Vagina (tissue), 2 donors: ENCODE data around the gene MT1M. TPM values are rescaled to one million over a fixed set of nuclear protein-coding genes. Genes with fewer than 3 reads are reported as not detected.
"Not testable (repeated sequence)": the region's sequence is repeated elsewhere in the genome, so short reads cannot be mapped to it uniquely, and the experiment has no call there.

Experiments used
- DNase-seq, 2 donors: peaks; one replicate each; pipeline ENCODE4 v3.0.0-alpha.2; 2017; ENCODE audit errors: extremely low spot score in 2 of 2
- H3K27ac ChIP-seq: fragments of 200-600 bp; sonication (generic); one replicate; pipeline ENCODE4 v1.5.1; 2019
- H3K27me3 ChIP-seq: fragments of 200-600 bp; sonication (generic); one replicate; pipeline ENCODE4 v1.5.1; 2019
- H3K36me3 ChIP-seq, 2 donors: fragments of 200-600 bp; sonication (generic); one replicate each; pipeline ENCODE4 v1.5.1; 2017 to 2019
- H3K4me1 ChIP-seq: fragments of 200-600 bp; sonication (generic); one replicate; pipeline ENCODE4 v1.5.1; 2019
- H3K4me3 ChIP-seq, 2 donors: fragments of 200-600 bp; sonication (generic); 1 replicate in 1 of 2; 2 replicates in 1 of 2; pipeline ENCODE4 v1.5.1; 2016 to 2019
- H3K9me3 ChIP-seq: fragments of 200-600 bp; sonication (generic); one replicate; pipeline ENCODE4 v1.5.1; 2019
- POLR2A ChIP-seq, 2 donors: fragments of 450-650 bp; IDR thresholded peaks; one replicate each; pipeline ENCODE4 v1.6.1; 2017; ENCODE audit warnings: antibody characterized with exemption in 2 of 2, mild to moderate bottlenecking in 2 of 2, moderate library complexity in 2 of 2
- POLR2AphosphoS5 ChIP-seq, 2 donors: sonication (generic); formaldehyde crosslinking; IDR thresholded peaks; one replicate each; pipeline ENCODE4 v1.9.0; 2017; ENCODE audit warnings: antibody characterized with exemption in 2 of 2, mild to moderate bottlenecking in 2 of 2, low read depth in 1 of 2; ENCODE audit not compliant: insufficient read depth in 1 of 2
- intact Hi-C: fragments of 100-400 bp; cut with DNase I; formaldehyde crosslinking; loops from one replicate; pipeline ENCODE4 v1.15.1; 2023
- total RNA-seq: library from RNA; depleted of rRNA; stranded (reverse); fragments of >200 nt; gene quantifications from one replicate; pipeline ENCODE4 v1.2.3, GENCODE V29; 2016
- TF ChIP-seq, protein P1 (sequence below), 3 experiments: fragments of 450-650 bp in 2 of 3; fragments of 200-600 bp in 1 of 3; sonication (generic) in 1 of 3; IDR thresholded peaks; one replicate each; pipeline ENCODE4 v1.5.1; 2017 to 2019; ENCODE audit warnings: antibody characterized with exemption in 3 of 3, mild to moderate bottlenecking in 2 of 3, moderate library complexity in 2 of 3

MT1M gene
- total RNA-seq, 1 donor from 2014 or later: 63.3 TPM

DNA sequence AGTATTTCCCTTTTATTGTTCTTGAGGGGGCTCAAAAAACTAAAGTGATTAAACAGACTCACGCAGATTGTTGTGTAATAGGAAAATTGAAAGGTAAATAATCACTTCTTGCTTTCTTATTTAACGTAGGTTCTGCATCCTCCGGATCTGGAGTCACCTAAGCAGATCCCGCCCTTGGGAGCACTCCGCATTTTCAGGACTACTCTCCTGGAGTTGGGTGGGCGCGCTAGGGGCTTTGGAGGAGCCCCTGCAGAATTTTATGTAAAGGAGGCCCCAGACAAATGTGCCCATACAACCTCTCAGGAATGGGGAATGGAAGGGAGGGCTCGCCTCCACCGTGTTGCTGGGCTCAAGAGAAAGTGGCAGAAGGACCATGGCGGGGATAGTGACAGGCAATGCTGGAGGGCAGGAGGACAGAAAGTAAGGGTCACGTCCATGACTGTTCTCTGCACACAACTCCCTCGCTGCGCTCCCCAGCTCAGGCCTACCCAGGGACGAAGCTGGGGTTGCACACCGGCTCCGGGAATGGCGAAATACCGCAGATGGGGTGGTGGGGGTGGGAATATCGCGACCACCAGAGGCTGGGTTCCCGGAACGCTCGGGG is 15.7 kb upstream of the MT1M start:
- H3K27me3 ChIP-seq: no peaks in the 10 kb centered on the region
- peak overlapping the region; percentile 30 to 52 for H3K4me3 ChIP-seq
- no peak for DNase-seq
- H3K36me3 ChIP-seq: no peaks in the 10 kb centered on the region
- intact Hi-C loops: no loop called here
- H3K27ac ChIP-seq: peak overlapping the region; percentile 53
- H3K9me3 ChIP-seq: no peaks in the 10 kb centered on the region
- H3K4me1 ChIP-seq: peaks cover 19% of the 10 kb centered on the region
- TF ChIP-seq POLR2AphosphoS5 (IDR thresholded peaks at IDR 0.05; ENCODE audit: insufficient read depth in 1 of 2, low read depth in 1 of 2) (no peak), POLR2A (IDR thresholded peaks at IDR 0.05) (no peak)
- TF ChIP-seq, protein P1, sequence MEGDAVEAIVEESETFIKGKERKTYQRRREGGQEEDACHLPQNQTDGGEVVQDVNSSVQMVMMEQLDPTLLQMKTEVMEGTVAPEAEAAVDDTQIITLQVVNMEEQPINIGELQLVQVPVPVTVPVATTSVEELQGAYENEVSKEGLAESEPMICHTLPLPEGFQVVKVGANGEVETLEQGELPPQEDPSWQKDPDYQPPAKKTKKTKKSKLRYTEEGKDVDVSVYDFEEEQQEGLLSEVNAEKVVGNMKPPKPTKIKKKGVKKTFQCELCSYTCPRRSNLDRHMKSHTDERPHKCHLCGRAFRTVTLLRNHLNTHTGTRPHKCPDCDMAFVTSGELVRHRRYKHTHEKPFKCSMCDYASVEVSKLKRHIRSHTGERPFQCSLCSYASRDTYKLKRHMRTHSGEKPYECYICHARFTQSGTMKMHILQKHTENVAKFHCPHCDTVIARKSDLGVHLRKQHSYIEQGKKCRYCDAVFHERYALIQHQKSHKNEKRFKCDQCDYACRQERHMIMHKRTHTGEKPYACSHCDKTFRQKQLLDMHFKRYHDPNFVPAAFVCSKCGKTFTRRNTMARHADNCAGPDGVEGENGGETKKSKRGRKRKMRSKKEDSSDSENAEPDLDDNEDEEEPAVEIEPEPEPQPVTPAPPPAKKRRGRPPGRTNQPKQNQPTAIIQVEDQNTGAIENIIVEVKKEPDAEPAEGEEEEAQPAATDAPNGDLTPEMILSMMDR (IDR thresholded peaks at IDR 0.05): no peak

DNA sequence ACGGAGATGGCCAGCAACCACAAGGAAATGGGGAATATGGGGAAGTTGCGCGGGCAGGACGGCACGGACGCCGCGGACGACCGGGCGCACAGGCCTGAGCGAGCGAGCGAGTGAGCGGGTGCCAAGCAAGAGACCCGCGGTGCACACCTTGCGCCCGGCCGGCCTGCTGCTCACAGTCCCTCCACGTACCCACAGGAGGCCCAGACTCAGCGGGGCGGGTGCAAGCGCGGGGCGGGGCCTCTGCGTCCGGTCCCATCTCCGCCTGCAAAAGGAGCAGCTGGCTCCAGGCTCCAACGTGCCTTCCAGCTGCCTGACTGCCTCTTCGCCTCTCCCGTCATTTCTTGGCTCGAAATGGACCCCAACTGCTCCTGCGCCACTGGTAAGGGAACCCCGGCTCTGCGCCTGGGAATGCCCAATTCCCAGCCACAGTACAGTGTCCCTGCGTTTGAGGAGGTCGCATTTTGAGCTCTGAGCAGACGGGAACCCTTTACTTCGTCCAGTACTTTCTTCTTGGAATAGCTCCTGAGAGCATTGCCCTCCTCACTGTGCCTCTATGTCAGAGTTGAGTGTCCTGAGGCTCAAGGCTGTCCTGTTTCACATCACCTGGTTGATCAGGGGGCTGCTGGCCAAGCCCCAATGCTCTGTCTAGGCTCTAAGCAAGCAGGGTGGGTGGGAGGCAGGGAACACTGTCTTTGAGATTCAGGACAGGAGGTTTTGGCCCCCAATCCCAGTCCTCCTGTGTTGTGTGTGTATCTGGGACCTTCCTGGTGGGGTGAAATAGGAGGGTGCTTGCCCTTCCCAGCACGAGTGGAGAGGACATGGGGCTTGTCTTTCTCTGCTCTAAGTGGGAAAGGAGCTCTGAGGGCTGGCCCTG is 15.0 kb upstream of the MT1M start:
- peaks cover 17% of the 10 kb centered on the region for H3K4me1 ChIP-seq
- H3K9me3 ChIP-seq: no peaks in the 10 kb centered on the region
- intact Hi-C loops: no loop called here
- DNase-seq: no peak
- TF ChIP-seq, protein P1 (IDR thresholded peaks at IDR 0.05): peak in 1 of 3 experiments; percentile 14
- peak in 1 of 2 donors; percentile 5 for TF ChIP-seq POLR2A (IDR thresholded peaks at IDR 0.05)
- peak in 1 of 2 donors; percentile 84 for TF ChIP-seq POLR2AphosphoS5 (IDR thresholded peaks at IDR 0.05; ENCODE audit: insufficient read depth in 1 of 2, low read depth in 1 of 2)
- peak overlapping the region; percentile 30 to 52 for H3K4me3 ChIP-seq
- H3K36me3 ChIP-seq: no peaks in the 10 kb centered on the region
- H3K27ac ChIP-seq: peak overlapping the region; percentile 53
- H3K27me3 ChIP-seq: no peaks in the 10 kb centered on the region

DNA sequence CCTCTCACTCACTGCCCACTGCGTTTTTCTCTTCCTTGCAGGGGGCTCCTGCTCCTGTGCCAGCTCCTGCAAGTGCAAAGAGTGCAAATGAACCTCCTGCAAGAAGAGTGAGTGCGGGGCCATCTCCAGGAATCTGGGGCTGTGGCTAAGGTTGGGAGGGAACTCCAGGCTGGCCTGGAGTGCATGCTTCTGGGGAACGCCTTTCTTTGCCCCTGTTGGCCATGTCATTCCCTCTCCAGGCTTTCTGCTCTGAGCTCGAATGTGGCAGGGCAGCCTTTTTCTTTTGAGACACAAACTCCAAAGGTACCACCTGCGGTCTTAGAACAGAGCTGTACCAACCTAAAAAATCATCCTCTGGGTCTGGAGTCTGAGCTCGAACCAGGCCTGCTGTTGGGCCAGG is 14.3 kb upstream of the MT1M start:
- DNase-seq: no peak
- Histone ChIP-seq H3K9me3 (no peaks in the 10 kb centered on the region), H3K36me3 (no peaks in the 10 kb centered on the region), H3K27me3 (no peaks in the 10 kb centered on the region), H3K4me1 (peaks cover 17% of the 10 kb centered on the region), H3K27ac (no peak overlapping the region), H3K4me3 (peak overlapping the region in 1 of 2 donors; percentile 52)
- intact Hi-C loops: no loop called here
- TF ChIP-seq, protein P1 (IDR thresholded peaks at IDR 0.05): no peak
- TF ChIP-seq POLR2AphosphoS5 (IDR thresholded peaks at IDR 0.05; ENCODE audit: insufficient read depth in 1 of 2, low read depth in 1 of 2) (no peak), POLR2A (IDR thresholded peaks at IDR 0.05) (no peak)

DNA sequence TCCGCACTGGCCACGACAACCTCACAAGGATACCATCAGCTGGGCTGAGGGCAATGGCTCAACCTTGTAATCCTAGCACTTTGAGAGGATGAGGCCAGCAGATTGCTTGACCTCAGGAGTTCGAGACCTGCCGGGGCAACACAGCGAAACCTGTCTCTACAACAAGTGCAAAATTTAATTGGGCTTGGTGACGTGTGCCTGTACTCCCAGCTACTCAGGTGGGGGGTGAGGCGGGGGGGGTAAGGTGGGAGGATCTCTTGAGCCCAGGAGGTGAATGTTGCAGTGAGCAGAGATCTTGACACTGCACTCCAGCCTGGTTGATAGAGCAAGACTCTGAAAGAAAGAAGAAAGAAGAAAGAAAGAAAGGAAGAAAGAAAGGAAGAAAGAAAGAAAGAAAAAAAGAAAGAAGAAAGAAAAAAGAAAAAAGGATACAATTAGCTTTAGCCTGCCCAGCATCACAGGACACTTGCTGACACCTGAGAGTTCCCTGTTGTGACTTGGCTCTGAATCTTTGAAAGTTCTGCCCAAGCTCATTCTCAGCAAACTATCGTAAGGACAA is 12.0 kb upstream of the MT1M start:
- Histone ChIP-seq H3K9me3 (no peaks in the 10 kb centered on the region), H3K27ac (no peak overlapping the region), H3K4me3 (no peak overlapping the region), H3K4me1 (peaks cover 22% of the 10 kb centered on the region), H3K36me3 (no peaks in the 10 kb centered on the region), H3K27me3 (no peaks in the 10 kb centered on the region)
- intact Hi-C loops: no loop called here
- TF ChIP-seq POLR2AphosphoS5 (IDR thresholded peaks at IDR 0.05; ENCODE audit: insufficient read depth in 1 of 2, low read depth in 1 of 2) (no peak), POLR2A (IDR thresholded peaks at IDR 0.05) (no peak)
- no peak for DNase-seq

DNA sequence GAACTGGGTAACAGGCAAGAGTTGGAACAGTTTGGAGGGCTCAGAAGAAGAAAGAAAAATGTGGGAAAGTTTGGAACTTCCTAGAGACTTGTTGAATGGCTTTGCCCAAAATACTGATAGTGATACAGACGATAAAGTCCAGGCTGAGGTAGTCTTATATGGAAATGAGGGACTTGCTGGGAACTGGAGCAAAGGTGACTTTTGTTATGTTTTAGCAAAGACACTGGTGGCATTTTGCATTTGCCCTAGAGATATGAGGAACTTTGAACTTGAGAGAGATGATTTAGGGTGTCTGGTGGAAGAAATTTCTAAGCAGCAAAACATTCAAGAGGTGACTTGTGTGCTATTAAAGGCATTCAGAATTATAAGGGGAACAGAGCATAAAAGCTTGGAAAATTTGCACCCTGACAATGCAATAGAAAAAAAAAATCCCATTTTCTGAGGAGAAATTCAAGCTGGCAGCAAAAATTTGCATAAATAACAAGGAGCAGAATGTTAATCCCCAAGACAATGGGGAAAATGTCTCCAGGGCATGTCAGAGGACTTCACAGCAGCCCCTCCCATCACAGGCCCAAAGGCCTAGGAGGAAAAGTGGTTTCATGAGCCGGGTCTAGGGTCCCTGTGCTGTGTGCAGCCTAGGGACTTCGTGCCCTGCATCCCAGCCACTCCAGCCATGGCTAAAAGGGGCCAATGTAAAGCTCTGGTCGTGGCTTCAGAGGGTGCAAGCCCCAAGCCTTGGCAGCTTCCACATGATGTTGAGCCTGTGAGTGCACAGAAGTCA is 10.6 kb upstream of the MT1M start:
- intact Hi-C loops, DNase-seq, H3K36me3 ChIP-seq, H3K4me3 ChIP-seq, H3K9me3 ChIP-seq, H3K27ac ChIP-seq, H3K27me3 ChIP-seq: not testable (repeated sequence)
- peaks cover 28% of the 10 kb centered on the region for H3K4me1 ChIP-seq

DNA sequence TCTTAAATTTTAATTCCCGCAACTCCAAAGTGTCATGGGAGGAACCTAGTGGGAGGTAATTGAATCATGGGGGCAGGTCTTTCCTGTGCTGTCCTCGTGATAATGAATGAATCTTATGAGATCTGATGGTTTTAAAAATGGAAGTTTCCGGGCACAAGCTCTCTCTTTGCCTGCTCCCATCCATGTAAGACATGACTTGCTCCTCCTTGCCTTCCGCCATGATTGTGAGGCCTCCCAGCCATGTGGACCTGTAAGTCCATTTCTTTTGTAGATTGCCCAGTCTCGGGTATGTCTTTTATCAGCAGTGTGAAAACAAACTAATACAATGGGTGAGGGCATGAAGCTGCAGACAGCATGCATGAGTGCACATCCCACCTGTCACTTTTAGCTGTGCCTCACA is 9.3 kb upstream of the MT1M start:
- H3K4me3 ChIP-seq, DNase-seq, H3K27me3 ChIP-seq, H3K36me3 ChIP-seq, H3K9me3 ChIP-seq, H3K27ac ChIP-seq, intact Hi-C loops: not testable (repeated sequence)
- peaks cover 19% of the 10 kb centered on the region for H3K4me1 ChIP-seq
